HCT116 (cell line): ENCODE measurements around the gene PTPN2. TPM values are rescaled to one million over a fixed set of nuclear protein-coding genes. Genes with fewer than 3 reads are reported as not detected.

Experiments used
- ATAC-seq: fragments of 200-7000 bp; cut with Tn5 transposase; 2 replicates; pipeline ENCODE4 v1.9.1; 2020; ENCODE audit warnings: mild to moderate bottlenecking, moderate library complexity
- BruUV-seq: library from RNA; stranded (reverse); fragments of 400-500 nt; replicated peaks from 2 replicates; lab custom pipeline; 2021; lab: Mats Ljungman, UMichigan
- CTCF ChIA-PET: fragments of 300-600 bp; sonication (Branson Sonifier 250); formaldehyde crosslinking; loops from one replicate; lab custom pipeline; 2021; ENCODE audit warnings: antibody characterized with exemption; lab: Charles Lee
- POLR2A ChIA-PET: fragments of 300-600, 350-600 bp; sonication (Branson Sonifier 250); formaldehyde crosslinking; loops from one replicate; lab custom pipeline; 2021; ENCODE audit warnings: antibody characterized with exemption; lab: Charles Lee
- RAD21 ChIA-PET, 2 experiments: fragments of 300-600 bp; sonication (Branson Sonifier 250); formaldehyde crosslinking; loops; one replicate each; lab custom pipeline; 2023; ENCODE audit warnings: low total read pairs in 2 of 2; ENCODE audit not compliant: uncharacterized antibody in 2 of 2, unreplicated experiment in 2 of 2, low non-redundant PET in 1 of 2; lab: Charles Lee
- DNase-seq: peaks from one replicate; pipeline ENCODE4 v3.0.0-alpha.2; 2010; ENCODE audit warnings: low read depth, low spot score
- H2AFZ ChIP-seq: fragments of 200-600 bp; shearing (Covaris generic), sonication (generic); 2 replicates; pipeline ENCODE4 v1.6.1; 2017; ENCODE audit warnings: low read depth, mixed run types, mixed read lengths, antibody characterized with exemption, low read length; ENCODE audit not compliant: poor library complexity, severe bottlenecking
- H3K27ac ChIP-seq: 2 replicates; pipeline ENCODE4 v1.5.1; 2012; ENCODE audit warnings: low read depth, low read length
- H3K27me3 ChIP-seq: fragments of 200-600 bp; sonication (generic); 2 replicates; pipeline ENCODE4 v1.6.1; 2016; ENCODE audit warnings: mixed run types, low read length, mixed read lengths; ENCODE audit not compliant: insufficient read depth
- H3K36me3 ChIP-seq, 2 experiments: fragments of 200-500 bp in 1 of 2; fragments of 200-600 bp in 1 of 2; sonication (Bioruptor generic) in 1 of 2; sonication (generic) in 1 of 2; 2 replicates each; pipeline versions ENCODE4 v1.5.1 to v1.6.1; 2014 to 2016; ENCODE audit warnings: low read length in 2 of 2, inconsistent platforms in 1 of 2, mixed read lengths in 1 of 2, mixed run types in 1 of 2; ENCODE audit not compliant: insufficient read depth in 2 of 2, control insufficient read depth in 1 of 2
- H3K4me1 ChIP-seq, 2 experiments: fragments of 200-600 bp in 1 of 2; sonication (generic) in 1 of 2; 2 replicates each; pipeline versions ENCODE4 v1.5.1 to v1.6.1; 2012 to 2017; ENCODE audit warnings: low read length in 2 of 2, inconsistent platforms in 1 of 2, mild to moderate bottlenecking in 1 of 2, mixed read lengths in 1 of 2, mixed run types in 1 of 2, moderate library complexity in 1 of 2; ENCODE audit not compliant: insufficient read depth in 2 of 2, control insufficient read depth in 1 of 2
- H3K4me2 ChIP-seq: fragments of 200-600 bp; sonication (generic); 2 replicates; pipeline ENCODE4 v1.6.1; 2017; ENCODE audit warnings: mixed run types, low read length, mixed read lengths
- H3K4me3 ChIP-seq, 2 experiments: fragments of 200-600 bp in 1 of 2; sonication (generic) in 1 of 2; replicated peaks in 1 of 2; 2 replicates each; pipeline ENCODE4 v1.5.1; 2011 to 2016; ENCODE audit warnings: low read length in 2 of 2, control low read depth in 1 of 2, low read depth in 1 of 2, mild to moderate bottlenecking in 1 of 2, mixed read lengths in 1 of 2, mixed run types in 1 of 2
- H3K79me2 ChIP-seq: fragments of 200-600 bp; sonication (generic); 2 replicates; pipeline ENCODE4 v1.6.1; 2017; ENCODE audit warnings: mild to moderate bottlenecking, mixed run types, low read length, moderate library complexity, mixed read lengths; ENCODE audit not compliant: insufficient read depth
- H3K9ac ChIP-seq: fragments of 200-600 bp; sonication (generic); 2 replicates; pipeline ENCODE4 v1.6.1; 2016; ENCODE audit warnings: low read length, mixed read lengths
- H3K9me2 ChIP-seq: fragments of 200-600 bp; sonication (generic), shearing (Covaris generic); 2 replicates; pipeline ENCODE4 v1.6.1; 2017; ENCODE audit warnings: mixed run types, mild to moderate bottlenecking, moderate library complexity; ENCODE audit not compliant: insufficient read depth
- H3K9me3 ChIP-seq, 2 experiments: fragments of 200-500 bp in 1 of 2; fragments of 200-600 bp in 1 of 2; sonication (Bioruptor generic) in 1 of 2; sonication (generic) in 1 of 2; 2 replicates each; pipeline ENCODE4 v1.6.1; 2014 to 2017; ENCODE audit warnings: low read length in 2 of 2, mixed read lengths in 2 of 2, inconsistent platforms in 1 of 2, low read depth in 1 of 2, mild to moderate bottlenecking in 1 of 2, mixed run types in 1 of 2, moderate library complexity in 1 of 2; ENCODE audit not compliant: control insufficient read depth in 1 of 2, insufficient read depth in 1 of 2
- H4K20me1 ChIP-seq: fragments of 200-600 bp; sonication (generic), shearing (Covaris generic); 2 replicates; pipeline ENCODE4 v1.6.1; 2017; ENCODE audit warnings: mixed run types, mild to moderate bottlenecking, moderate library complexity; ENCODE audit not compliant: insufficient read depth
- ATF3 ChIP-seq: IDR thresholded peaks from 2 replicates; pipeline ENCODE4 v1.6.1; 2012
- CEBPB ChIP-seq: IDR thresholded peaks from 2 replicates; pipeline ENCODE4 v1.6.1; 2012; ENCODE audit warnings: low read depth
- CTCF ChIP-seq, 3 experiments: fragments of 200-600 bp in 1 of 3; sonication (generic) in 1 of 3; IDR thresholded peaks in 2 of 3; conservative IDR thresholded peaks in 1 of 3; 2 replicates each; pipeline ENCODE4 v1.5.1; 2012 to 2017; ENCODE audit warnings: low read depth in 2 of 3, low read length in 2 of 3, antibody characterized with exemption in 1 of 3, borderline replicate concordance in 1 of 3, control low read depth in 1 of 3, mild to moderate bottlenecking in 1 of 3, mixed read lengths in 1 of 3, mixed run types in 1 of 3, moderate library complexity in 1 of 3; ENCODE audit not compliant: insufficient read depth in 1 of 3
- EGR1 ChIP-seq: IDR thresholded peaks from 2 replicates; pipeline ENCODE4 v1.6.1; 2012; ENCODE audit warnings: low read depth
- ELF1 ChIP-seq: IDR thresholded peaks from 2 replicates; pipeline ENCODE4 v1.6.1; 2012; ENCODE audit warnings: low read depth, borderline replicate concordance
- EZH2 ChIP-seq: fragments of 200-600 bp; sonication (generic); IDR thresholded peaks from 2 replicates; pipeline ENCODE4 v1.6.1; 2017; ENCODE audit warnings: antibody characterized with exemption, mixed run types
- FOSL1 ChIP-seq: IDR thresholded peaks from 2 replicates; pipeline ENCODE4 v1.6.1; 2012; ENCODE audit warnings: low read depth
- MAX ChIP-seq: IDR thresholded peaks from 2 replicates; pipeline ENCODE4 v1.6.1; 2012
- POLR2A ChIP-seq: IDR thresholded peaks from 2 replicates; pipeline ENCODE4 v1.7.0; 2011; ENCODE audit warnings: borderline replicate concordance; ENCODE audit not compliant: insufficient read depth, insufficient read length; ENCODE audit errors: extremely low read depth
- SP1 ChIP-seq: IDR thresholded peaks from 2 replicates; pipeline ENCODE4 v1.6.1; 2012; ENCODE audit warnings: low read depth
- SRF ChIP-seq: IDR thresholded peaks from 2 replicates; pipeline ENCODE4 v1.6.1; 2012; ENCODE audit warnings: low read depth
- TCF7L2 ChIP-seq: IDR thresholded peaks from 2 replicates; pipeline ENCODE4 v1.7.0; 2011; ENCODE audit warnings: borderline replicate concordance, inconsistent platforms; ENCODE audit not compliant: insufficient read depth, insufficient read length; ENCODE audit errors: extremely low read depth
- ZFX ChIP-seq: fragments of 450-650 bp; IDR thresholded peaks from 2 replicates; pipeline ENCODE4 v1.6.1; 2017
- intact Hi-C: fragments of 100-400 bp; cut with micrococcal nuclease; formaldehyde crosslinking; loops from 2 replicates; pipeline ENCODE4 v1.10.0; 2022
- total RNA-seq: library from RNA; stranded (reverse); gene quantifications from one replicate; pipeline ENCODE4 v1.2.1, GENCODE V29; 2021; ENCODE audit not compliant: unreplicated experiment

PTPN2 gene
- total RNA-seq, 1 experiment from 2014 or later: 50.3 TPM

GRCh38 chr18:12928641-12929040 is 44.6 kb upstream of the PTPN2 start:
- no peaks in the 10 kb centered on the region for H3K4me1 ChIP-seq
- no peaks in the 10 kb centered on the region for H3K9me2 ChIP-seq
- ChIA-PET CTCF (no interaction called here), POLR2A (no interaction called here), RAD21 (no interaction called here)
- H4K20me1 ChIP-seq: no peaks in the 10 kb centered on the region
- no peaks in the 10 kb centered on the region for H3K36me3 ChIP-seq
- H2AFZ ChIP-seq: no peak overlapping the region
- no peak overlapping the region for H3K27ac ChIP-seq
- no peaks in the 10 kb centered on the region for H3K9me3 ChIP-seq
- ATAC-seq: no peak
- no TSS peak for BruUV-seq
- H3K79me2 ChIP-seq: no peaks in the 10 kb centered on the region
- H3K9ac ChIP-seq: no peak overlapping the region
- intact Hi-C loops: no loop called here
- no peak overlapping the region for H3K4me2 ChIP-seq
- H3K27me3 ChIP-seq: no peaks in the 10 kb centered on the region
- no peak for DNase-seq
- TF ChIP-seq ZFX: no peak
- TF ChIP-seq MAX: no peak
- no peak for TF ChIP-seq SP1
- TF ChIP-seq ATF3: no peak
- TF ChIP-seq SRF: no peak
- TF ChIP-seq, all 23 proteins: peak for 0
- H3K4me3 ChIP-seq: no peak overlapping the region

GRCh38 chr18:12928206-12928605 is 44.2 kb upstream of the PTPN2 start:
- DNase-seq (no peak), ATAC-seq (no peak)
- intact Hi-C loops: no loop called here
- Histone ChIP-seq H3K36me3 (no peaks in the 10 kb centered on the region), H3K27me3 (no peaks in the 10 kb centered on the region), H3K9ac (no peak overlapping the region), H4K20me1 (no peaks in the 10 kb centered on the region), H3K4me1 (no peaks in the 10 kb centered on the region), H3K9me3 (no peaks in the 10 kb centered on the region), H3K79me2 (no peaks in the 10 kb centered on the region), H3K4me3 (no peak overlapping the region), H3K27ac (no peak overlapping the region), H3K4me2 (no peak overlapping the region), H3K9me2 (no peaks in the 10 kb centered on the region), H2AFZ (no peak overlapping the region)
- ChIA-PET CTCF (no interaction called here), POLR2A (no interaction called here), RAD21 (no interaction called here)
- TF ChIP-seq CTCF (IDR thresholded peaks at IDR 0.05 in 2 of 3, conservative IDR thresholded peaks at IDR 0.05 in 1 of 3; ENCODE audit: borderline replicate concordance in 1 of 3, insufficient read depth in 1 of 3, low read depth in 2 of 3, low read length in 2 of 3) (no peak), SP1 (no peak), POLR2A (no peak), FOSL1 (no peak), EGR1 (no peak), CEBPB (no peak), SRF (no peak), EZH2 (no peak), ELF1 (no peak), TCF7L2 (no peak), ATF3 (no peak)
- BruUV-seq: no TSS peak
